ENCODE results near the gene LDB2.

The LDB2 gene

DNA sequence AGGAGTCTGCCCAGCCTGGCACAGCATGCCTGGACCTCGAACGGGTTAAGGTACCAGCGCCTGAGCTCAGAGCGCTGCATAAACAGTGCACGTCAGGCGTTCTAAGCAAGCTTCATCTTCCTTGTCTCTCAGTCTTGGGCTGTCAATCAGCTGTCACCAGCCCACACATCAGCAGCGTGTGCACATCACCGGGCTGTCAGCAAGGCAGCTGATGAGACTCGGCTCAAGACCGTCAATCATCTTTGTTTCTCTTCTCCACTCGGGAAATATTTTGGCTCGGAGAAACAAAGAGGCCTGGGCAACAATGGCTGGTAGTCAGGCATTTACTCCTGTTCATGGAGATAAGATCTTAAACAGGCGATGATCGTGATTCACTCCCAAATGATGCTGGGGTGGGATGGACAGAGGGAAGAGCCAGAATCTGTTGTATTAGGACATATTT lies 141.3 kb downstream of the LDB2 start:
- DNase-seq (ENCODE audit: low read depth in 2 of 2): no peak

DNA sequence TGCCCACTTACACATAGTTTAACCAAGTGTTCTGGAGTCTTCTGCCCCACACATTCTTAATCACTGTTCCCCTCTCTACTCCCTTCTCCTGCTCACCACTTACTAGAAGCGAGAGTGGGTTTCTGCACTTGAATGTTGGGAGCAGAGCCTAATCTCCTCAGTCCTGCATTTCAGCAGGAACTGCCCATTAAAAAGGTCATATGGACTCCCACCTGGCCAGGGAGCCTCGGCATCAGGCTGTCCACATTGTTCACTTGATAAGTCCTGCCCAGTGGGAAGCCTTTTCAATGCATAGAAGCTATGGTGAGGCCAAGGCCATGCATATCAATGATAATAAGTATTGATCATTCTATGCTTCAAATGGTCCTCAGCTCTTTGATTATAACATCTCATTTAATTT lies 144.3 kb downstream of the LDB2 start:
- no peak for DNase-seq (ENCODE audit: low read depth in 2 of 2)

DNA sequence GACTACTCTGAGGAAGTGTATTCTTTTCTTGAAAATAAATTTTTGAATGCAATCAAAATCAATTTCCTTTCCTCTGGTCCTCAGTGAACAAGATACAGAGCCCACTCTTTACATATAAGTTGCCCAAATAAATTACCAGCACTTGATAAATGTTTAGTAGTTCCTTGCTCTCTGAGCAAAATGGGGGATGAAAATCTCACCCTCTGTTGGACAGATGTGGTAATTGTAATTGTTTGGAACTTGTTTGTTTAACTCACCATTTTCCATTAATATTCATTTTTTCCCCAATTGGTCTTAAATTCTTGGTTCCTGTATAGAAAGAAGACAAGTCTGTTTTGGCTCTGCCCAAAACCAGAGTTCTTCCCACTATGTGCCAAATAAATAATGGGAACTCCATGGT lies 146.3 kb downstream of the LDB2 start:
- no peak for DNase-seq (ENCODE audit: low read depth in 2 of 2)

DNA sequence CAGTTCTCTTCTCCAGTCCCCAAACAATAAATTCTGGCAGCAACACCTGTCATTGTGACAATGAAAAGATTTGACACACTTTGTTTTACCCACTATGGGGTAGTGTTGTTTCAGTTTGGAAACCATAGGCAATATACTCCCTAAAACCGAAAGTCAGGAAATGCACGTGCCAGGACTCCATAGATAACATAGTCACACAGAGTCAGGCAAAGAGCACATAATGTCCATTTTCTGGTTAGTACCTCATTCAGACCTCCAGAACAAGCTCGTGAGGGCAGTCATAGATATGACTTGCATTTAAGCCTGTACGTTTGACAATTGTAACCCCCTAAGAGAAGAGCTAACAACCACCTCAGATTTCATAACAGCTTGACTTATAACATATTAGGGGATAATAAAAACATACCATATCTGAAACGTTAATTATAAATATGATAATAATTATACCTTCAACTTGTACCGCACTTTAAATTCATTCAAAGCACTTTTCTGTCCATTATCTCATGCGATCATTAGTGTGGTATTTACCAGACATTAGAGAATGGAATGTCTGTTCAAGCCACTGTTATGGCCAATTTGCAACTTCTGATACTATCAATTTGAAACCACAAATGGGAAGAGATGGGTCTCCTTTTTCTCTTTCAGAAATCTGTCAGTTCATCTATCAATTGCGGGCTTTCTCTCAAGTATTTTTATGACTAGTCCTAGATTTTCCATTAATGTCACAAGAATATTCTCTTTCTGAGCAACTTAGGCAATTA lies 147.4 kb downstream of the LDB2 start:
- no peak for DNase-seq (ENCODE audit: low read depth in 2 of 2)

DNA sequence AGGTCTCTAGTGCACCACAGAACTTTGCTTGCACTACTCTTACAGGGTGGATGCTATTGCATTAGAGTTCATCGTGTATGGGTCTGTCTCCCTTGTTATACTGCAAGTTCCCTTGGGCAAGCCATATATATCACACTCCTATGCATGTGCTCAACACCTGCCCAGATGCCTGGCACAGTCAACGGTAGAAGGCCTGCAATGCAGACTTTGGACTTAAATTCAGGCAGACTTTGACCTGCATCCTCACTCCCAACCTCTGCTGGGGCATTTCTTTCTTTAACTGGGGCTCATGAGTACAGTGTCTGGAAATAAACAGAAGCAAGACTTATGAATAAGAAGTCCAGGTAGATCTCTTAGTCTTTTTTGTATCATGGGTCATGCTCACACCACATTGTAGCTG lies 148.2 kb downstream of the LDB2 start:
- DNase-seq (ENCODE audit: low read depth in 2 of 2): no peak

DNA sequence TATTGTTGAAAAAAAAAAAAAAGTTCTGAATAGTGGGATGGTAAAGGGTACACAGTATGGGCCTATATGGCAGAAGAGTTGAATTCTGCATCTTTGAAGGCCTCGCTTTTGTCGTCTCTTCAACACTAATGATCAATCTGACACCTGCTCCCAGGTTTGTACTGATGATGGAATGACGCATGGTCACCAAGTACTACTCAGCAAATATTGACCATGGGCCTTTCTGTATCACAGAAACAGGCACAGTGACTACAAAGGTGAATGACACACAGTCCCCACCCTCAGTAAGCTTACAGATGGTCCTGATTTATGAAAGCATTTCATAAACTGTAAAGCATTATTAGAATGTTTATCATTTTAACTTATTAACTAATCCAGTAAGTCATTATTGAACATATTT lies 152.6 kb downstream of the LDB2 start:
- DNase-seq (ENCODE audit: low read depth in 2 of 2): no peak

DNA sequence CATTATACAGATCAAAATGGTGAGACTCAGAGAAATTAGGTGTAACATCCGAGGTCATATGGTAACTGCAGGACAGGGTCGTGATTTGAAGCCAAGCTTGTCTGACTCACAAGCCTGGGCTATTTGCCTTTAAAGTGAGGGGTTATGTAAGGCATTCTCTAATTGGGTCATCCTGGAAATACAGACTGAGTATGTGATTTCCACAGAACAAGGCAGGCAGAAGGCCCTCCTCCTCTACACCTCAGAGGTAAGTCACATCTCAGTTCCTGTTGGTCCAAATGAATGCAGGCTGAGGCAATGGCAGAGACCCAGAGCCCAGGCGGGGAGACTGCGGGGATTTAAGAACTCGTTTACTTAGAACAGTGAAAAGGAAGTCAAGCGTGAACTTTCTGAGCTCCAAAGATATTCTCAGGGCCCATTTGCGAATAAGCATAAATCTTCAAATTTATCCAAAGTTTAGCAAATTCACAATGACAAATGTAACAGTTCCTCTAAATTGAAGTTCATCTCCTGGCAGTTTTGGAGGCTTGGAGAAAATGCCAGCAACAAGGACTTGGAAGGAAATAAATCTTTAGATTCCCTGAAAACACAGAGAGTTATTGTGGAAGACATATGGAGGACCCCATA lies 153.3 kb downstream of the LDB2 start:
- no peak for DNase-seq (ENCODE audit: low read depth in 2 of 2)

DNA sequence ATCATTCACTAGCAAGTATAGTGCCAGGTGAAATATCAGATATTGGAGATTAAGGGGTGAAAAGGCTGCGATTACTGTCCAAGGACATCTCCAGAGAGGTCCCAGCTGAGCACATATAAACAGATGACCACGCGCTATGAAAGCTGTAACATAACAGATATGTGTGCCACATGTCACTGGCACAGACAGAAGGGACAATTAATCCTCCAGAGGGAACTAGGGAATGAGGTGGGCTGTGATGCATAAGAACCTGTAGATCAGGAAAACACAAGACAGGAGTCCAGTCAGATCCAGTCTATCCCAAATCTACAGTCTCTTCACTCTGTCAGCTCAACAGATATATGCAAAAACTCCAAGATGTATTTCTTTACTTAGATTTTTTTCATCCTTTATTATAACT lies 157.2 kb downstream of the LDB2 start:
- DNase-seq (ENCODE audit: low read depth in 2 of 2): no peak

DNA sequence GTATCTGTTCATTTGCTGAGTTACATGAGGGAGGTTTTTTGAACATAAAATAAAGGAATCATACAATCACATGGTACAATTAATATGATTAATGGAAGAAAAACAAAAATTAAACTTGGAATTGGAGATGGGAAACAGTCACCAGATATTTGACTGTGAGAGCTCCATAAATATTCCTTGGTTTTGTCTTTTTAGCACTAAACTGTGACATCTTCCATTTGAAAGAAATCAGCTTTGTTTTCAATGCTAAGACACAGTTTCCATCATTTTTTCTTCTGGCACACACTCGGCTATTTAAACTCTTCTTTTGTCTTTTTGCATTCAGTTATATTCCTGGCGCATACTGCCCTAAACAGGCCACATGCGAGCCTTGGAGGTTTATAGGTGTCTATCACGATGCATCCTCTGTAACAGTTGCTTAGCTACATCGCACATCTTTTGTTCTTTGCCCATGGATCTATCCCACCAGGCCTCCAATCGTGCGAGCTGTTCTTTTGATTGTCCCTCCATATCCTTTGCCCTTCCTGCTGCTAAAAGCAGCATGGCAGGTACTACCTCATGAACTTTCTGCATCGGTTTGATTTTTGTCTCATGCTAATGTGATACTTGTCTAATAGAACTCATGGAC lies 158.3 kb downstream of the LDB2 start:
- DNase-seq (ENCODE audit: low read depth in 2 of 2): no peak

DNA sequence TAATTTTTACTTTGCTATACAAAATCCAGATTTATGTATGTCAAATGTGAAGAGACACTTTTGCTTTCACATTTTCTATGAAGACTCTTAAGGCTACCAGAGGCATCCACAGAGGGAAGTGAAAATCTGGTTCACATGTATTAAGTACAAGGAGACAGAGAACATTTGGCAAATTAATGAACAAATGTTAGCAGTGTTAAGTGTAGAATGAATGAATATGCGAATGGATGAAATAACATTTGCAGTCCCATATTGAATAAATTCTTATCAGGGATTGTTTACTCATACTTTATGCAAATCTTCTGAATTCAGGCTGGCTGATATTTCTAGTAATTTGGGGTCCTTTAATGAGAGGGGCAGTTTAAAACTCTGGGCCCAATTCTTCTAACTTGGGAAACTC lies 159.9 kb downstream of the LDB2 start:
- DNase-seq (ENCODE audit: low read depth in 2 of 2): no peak

DNA sequence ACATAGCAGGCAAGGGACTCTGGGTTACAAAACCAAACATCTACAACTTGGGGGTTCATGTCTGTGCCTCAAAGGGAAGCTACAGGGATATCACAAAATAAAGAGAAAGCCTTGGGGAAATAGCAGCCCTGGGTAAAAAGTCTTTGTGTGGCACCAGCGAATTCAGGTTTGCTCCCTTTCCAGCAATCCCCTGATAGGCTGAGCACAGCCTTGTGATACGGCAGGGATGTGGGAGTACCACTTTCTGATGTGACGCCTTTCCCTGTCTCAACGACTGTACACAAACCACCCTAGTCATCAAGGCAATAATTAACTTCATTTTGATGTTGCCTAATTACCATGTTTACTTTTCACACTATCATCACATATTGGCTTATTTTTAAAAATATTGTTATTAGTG lies 164.9 kb downstream of the LDB2 start:
- DNase-seq (ENCODE audit: low read depth in 2 of 2): no peak

DNA sequence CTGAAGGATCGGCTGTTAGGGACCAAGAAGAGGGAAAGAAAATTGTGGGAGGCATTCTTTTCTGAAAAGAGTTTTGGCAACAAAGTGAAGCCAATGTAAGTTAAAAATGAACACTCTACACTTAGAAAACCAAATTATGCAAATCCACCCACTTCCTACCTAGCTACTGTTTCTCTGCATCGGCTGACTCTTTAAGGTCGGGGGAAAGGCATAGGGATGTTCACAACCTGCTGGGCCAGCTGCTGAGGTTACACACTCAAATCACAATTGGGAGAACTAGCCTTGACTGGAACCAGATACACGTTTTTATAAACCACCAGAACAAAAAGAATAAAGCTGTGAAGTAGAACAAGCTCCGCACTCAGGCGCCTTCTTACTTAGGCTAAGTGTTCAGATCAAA lies 165.7 kb downstream of the LDB2 start:
- DNase-seq (ENCODE audit: low read depth in 2 of 2): no peak

DNA sequence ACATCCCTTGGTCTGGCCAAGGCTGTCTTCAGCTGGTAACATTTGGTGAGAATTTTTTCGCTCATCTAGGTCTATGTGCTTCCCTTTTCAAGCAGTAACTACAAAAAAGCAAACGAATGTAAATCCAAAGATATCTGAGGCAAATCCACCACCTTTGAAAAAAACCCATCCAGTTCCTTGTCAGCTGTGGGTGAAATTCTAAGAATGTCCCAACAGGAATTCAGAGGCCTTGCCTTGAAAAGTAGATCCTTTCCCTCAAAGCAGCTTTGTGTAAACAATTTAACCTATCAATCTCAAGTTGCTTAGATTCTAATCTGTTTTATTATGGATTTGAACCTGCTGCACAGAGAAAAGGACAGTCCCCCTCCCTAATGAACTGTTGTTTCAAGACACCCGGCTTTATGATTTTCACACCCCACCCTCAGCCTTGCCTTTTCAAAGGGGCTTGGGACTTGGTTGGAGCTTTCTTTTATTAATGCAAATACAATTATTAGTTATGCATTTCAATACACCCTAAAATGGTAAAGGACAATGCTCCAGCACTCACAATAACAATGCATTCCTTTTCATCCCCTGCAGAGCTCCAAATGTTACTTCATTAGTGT lies 166.6 kb downstream of the LDB2 start:
- DNase-seq (ENCODE audit: low read depth in 2 of 2): no peak

DNA sequence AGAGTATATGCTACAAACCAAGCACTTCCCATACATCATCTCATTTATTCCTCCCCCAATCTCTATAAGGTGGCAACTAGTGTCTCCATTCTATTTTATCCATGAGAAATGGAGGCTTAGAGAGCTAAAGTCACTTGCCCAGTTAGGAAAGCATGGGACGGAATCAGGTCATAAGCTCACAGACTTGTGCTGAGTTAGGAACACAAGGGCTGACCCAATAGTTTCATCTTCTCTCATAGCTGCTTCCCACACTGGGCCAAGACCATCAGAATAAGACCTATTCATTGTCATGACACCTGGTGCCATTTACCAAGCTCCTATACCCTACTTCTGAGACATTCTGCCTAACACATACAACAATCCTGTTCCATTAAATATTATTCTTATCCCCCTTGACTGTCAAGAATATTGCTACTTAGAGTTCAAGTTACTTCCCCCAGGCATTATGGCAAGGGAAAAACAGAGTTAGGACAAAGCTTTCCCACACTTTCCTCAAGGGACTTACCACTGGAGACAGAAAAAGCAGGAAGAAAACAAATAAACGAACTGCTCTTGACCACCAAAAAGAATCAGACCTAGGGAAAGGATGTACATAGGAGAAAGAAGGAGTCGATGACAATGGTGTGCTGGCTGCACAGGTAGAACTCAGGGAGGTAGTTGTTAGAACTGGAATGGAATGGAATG lies 167.8 kb downstream of the LDB2 start:
- DNase-seq (ENCODE audit: low read depth in 2 of 2): no peak

DNA sequence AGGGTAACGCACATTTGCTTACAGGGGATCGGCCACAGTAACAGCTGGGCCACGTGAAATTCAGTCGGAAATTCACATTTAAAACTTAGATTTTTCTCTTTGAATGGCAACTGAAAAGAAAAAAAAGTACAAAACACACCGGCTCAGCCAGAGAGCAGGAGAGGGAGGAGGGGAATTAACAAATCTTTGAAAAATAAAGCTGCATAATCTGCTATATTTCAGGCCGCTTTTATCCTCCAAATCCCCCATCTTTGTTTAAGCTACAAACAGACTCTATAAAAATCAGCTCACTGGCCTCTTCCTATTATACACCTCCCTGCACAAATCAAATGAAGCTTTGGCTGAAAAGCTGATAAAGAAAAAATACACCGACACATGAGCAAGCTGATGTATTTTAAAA lies 169.1 kb downstream of the LDB2 start:
- no peak for DNase-seq (ENCODE audit: low read depth in 2 of 2)

DNA sequence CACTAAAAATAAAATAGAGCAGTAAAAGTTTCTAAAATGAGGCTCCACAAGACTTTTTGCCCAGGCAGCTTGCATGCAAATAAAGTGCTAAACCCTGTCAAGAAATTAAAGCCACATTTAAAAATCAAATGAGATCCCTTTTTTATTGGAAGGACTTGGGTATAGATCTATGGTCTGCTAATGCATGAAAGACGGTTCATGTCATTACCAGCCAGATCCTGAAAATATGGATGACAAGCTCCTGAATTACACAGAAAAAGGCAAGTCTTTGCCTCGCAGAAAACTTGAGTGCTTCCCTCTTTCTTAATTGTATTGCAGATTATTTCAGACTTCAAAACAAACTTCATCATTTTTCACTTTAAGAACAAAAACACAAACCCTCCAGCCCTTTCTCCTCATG lies 169.6 kb downstream of the LDB2 start:
- no peak for DNase-seq (ENCODE audit: low read depth in 2 of 2)

DNA sequence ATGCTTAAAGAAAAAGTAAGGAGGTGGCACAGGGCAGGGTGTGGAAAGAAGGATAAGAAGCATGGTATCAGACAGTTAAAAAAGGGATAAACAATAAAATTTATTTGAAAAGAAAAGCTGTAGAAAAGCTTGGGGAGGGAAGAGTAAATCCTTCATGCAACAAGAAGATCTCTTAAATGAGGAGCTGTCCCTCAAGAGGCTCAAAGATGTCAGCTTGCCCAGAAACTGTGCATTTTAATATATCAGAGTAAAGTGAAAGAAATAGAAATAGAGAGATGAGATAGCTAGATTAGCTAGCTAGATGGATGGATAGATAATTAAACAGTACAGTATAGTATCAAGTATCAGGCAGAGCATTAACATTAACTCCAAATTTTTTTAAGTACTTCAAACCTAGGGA lies 170.3 kb downstream of the LDB2 start:
- no peak for DNase-seq (ENCODE audit: low read depth in 2 of 2)

DNA sequence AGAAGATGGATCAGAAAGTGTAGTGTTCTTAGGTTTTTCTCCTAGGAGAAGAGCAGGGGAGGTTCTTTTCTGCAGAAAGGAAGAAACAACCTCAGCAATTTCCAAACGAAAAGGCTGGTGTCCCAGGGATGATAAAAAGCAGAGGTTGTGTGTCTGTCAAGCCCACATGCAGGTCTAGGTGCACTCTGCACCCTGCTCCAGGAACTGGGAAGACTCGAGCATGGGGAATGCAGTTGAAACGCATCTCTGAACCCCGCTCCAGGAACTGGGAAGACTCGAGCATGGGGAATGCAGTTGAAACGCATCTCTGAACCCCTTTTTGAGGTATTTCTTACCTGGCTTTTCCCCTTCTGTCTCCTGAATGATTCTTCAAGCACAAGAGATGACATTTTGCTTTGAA lies 171.2 kb downstream of the LDB2 start:
- DNase-seq (ENCODE audit: low read depth in 2 of 2): no peak

DNA sequence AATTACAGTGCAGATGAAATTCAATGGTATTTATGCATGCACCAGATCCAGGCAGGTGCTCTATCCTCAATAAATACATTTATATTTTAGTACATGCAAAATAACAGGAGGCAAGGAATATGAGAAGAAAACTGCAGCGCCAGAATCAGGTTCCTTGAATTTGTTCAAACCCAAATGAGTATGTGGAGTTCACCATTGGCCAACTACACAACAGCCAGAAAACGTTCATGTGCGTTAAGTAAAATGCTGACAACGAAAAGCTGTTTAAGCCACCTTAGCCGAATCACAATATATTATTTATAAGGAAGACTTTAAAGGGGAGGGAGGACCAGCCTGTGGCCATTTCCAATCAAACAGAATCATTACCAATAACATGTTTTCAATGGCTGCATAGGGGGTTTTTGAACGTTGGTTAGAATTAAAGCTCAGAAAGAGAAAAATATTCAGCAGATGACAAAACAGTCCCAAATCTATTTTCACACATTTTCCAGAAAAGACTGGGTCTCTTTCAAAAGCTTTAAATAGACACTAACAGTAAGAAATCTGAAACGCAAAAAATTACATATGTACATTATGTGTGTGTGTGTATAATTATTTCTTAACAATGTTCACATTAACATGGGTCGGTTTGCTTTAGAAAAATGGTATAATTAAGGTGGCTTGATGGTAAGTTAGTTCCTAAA lies 171.9 kb downstream of the LDB2 start:
- DNase-seq (ENCODE audit: low read depth in 2 of 2): no peak

DNA sequence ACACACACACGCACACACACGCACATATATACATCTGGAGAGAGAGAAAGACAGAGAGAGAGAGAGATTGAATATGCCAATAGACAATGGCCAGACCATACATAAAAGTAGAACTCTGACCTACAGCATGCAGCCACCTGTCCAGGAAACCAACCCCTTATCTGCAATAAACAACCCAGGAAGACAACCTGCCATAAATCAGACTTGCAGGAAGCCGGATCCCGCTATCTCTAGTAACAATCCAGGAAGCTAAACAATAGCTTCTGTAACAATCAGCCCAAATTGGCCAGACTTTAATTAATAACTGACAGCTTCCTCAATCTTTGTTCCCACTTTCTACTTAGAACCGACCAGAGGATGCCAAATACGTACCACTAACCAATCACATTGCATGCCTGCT lies 173.2 kb downstream of the LDB2 start:
- no peak for DNase-seq (ENCODE audit: low read depth in 2 of 2)

DNA sequence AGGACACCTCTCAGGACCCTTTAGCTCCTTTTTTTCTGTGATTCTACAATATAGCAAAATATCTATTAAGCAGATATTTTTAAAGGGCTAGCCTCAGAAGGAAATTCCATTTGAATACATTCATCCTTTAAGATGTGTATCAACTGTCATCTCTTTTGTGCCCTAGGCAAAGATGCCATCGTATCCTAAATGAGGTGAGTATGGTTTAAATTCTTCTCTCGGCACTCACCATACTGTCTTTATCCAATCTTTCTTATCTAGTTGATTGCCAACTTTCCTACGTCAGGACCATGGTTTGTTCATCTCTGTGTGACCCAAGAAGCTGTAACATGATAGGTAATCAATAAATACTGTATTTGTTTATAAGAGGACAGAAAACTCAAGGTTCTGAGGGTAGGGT lies 176.0 kb downstream of the LDB2 start:
- DNase-seq (ENCODE audit: low read depth in 2 of 2): no peak
